ENCODE results near the gene NUP98.

DNA sequence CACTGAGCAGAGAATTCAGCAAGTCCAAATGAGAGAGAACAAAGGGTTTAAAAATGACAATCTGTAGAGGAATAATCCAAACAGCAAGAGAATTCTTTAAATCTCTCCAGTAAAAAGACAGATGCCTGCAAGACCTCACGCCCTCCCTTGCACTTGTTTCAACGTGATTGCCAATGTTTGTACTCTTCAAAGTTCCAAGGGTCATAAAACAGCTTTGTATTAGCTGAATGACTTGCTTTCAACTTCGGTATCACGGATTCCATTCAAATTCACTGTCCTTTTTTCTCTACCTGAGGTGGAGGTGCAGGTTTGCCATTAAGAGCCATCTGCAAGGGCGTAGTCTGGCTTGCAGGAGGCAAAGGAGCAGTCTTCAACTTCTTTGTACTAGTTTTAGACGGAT, 85.1 kb downstream of the NUP98 start:
- TF ChIP-seq CTCF (IDR thresholded peaks at IDR 0.05) (no peak), EP300 (IDR thresholded peaks at IDR 0.05) (no peak), RAD21 (conservative IDR thresholded peaks at IDR 0.05 in 1 of 2, IDR thresholded peaks at IDR 0.05 in 1 of 2) (no peak), KDM1A (IDR thresholded peaks at IDR 0.05; ENCODE audit: low read depth) (no peak), FOSL2 (IDR thresholded peaks at IDR 0.05) (no peak), FOSL2 (CRISPR knock-in tag; IDR thresholded peaks at IDR 0.05) (no peak), BHLHE40 (IDR thresholded peaks at IDR 0.05; ENCODE audit: low read depth, low read length) (no peak), RNF2 (IDR thresholded peaks at IDR 0.05; ENCODE audit: borderline replicate concordance, low read depth) (no peak), JUN (IDR thresholded peaks at IDR 0.05) (no peak)

Measured in A549 (cell line).